ENCODE measurements around the gene SCAMP1.

The SCAMP1 gene

DNA sequence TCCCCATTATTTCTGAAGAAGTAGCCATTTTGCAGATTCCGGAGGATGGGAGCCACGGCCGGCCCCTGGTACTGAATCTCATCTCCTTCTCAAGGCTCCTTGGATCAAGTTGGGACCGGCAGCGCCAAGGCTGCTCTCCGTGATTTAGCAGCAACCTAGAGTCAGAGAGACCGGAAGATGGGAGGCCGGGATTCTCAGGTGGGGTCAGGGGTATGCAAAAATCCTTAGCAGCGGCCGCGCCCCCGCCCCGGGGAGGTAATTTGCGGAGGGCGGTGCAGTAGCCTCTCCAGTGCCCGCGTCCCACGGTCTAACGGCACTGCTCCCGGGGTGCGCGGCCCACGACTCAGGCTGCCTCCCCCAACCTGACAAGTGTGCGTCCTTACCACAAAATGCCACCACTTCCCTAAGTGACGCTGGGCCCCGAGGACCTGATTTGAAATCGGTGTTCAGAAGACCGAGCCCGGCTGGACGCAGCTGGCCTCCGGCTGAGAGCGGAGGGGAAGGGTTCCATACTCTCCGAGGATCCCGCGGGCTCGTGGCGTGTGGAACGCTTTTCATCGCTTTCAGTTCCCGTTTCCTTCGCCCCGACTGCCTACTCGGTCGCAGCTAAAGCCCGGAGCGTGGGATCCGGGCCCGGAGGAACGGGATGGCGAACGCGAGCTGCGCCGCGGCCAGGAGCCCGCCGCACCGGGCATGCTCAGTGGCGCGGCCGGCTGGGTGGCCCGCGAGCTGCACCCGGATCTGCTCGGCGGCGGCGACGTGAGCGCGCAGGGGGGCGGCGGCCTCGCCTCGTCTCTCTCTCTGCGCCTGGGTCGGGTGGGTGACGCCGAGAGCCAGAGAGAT is at the start of gene SCAMP1 (continued):
- 0 out of 2 replicates have a peak, but pooled peaks have one; percentile 18 for TF ChIP-seq ZNF148 (tag by site-specific recombination; IDR thresholded peaks at IDR 0.05; ENCODE audit: borderline replicate concordance)
- TF ChIP-seq GLIS2 (tag by site-specific recombination; IDR thresholded peaks at IDR 0.05) = peak; percentile 94
- TF ChIP-seq ZNF473 (tag by site-specific recombination; IDR thresholded peaks at IDR 0.05) = no peak
- peak; percentile 35; the same call in 1 of the 2 replicates for TF ChIP-seq PBX3 (CRISPR knock-in tag; IDR thresholded peaks at IDR 0.05)
- peak; percentile 2 for TF ChIP-seq ZNF510 (tag by site-specific recombination; IDR thresholded peaks at IDR 0.05; ENCODE audit: insufficient replicate concordance)
- TF ChIP-seq, protein P1, sequence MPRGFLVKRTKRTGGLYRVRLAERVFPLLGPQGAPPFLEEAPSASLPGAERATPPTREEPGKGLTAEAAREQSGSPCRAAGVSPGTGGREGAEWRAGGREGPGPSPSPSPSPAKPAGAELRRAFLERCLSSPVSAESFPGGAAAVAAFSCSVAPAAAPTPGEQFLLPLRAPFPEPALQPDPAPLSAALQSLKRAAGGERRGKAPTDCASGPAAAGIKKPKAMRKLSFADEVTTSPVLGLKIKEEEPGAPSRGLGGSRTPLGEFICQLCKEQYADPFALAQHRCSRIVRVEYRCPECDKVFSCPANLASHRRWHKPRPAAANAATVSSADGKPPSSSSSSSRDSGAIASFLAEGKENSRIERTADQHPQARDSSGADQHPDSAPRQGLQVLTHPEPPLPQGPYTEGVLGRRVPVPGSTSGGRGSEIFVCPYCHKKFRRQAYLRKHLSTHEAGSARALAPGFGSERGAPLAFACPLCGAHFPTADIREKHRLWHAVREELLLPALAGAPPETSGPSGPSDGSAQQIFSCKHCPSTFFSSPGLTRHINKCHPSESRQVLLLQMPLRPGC (tag by site-specific recombination; IDR thresholded peaks at IDR 0.05) = peak; percentile 30
- 0 out of 2 replicates have a peak, but pooled peaks have one; percentile 5 for TF ChIP-seq ZNF10 (tag by site-specific recombination; IDR thresholded peaks at IDR 0.05)
- peak; percentile 16; the same call in 1 of the 2 replicates for TF ChIP-seq SALL2 (tag by site-specific recombination; IDR thresholded peaks at IDR 0.05; ENCODE audit: borderline replicate concordance)
- no peak for TF ChIP-seq ZNF747 (tag by site-specific recombination; IDR thresholded peaks at IDR 0.05)
- no peak for TF ChIP-seq ZNF133 (tag by site-specific recombination; IDR thresholded peaks at IDR 0.05)
- peak; percentile 72 for TF ChIP-seq EGR2 (tag by site-specific recombination; IDR thresholded peaks at IDR 0.05; ENCODE audit: low read depth)
- peak; percentile 75 for TF ChIP-seq GLIS1 (tag by site-specific recombination; IDR thresholded peaks at IDR 0.05)
- TF ChIP-seq ZBTB17 (tag by site-specific recombination; IDR thresholded peaks at IDR 0.05) = peak; percentile 87
- peak; percentile 98 for TF ChIP-seq ZSCAN30 (tag by site-specific recombination; IDR thresholded peaks at IDR 0.05)
- 0 out of 2 replicates have a peak, but pooled peaks have one; percentile 16 for TF ChIP-seq ZNF843 (tag by site-specific recombination; IDR thresholded peaks at IDR 0.05)
- no peak for TF ChIP-seq HOXA7 (CRISPR knock-in tag; IDR thresholded peaks at IDR 0.05; ENCODE audit: borderline replicate concordance)
- peak; percentile 72 for TF ChIP-seq ZIC2 (tag by site-specific recombination; IDR thresholded peaks at IDR 0.05)
- peak; percentile 90 for TF ChIP-seq KLF9 (tag by site-specific recombination; IDR thresholded peaks at IDR 0.05; ENCODE audit: low read depth)

DNA sequence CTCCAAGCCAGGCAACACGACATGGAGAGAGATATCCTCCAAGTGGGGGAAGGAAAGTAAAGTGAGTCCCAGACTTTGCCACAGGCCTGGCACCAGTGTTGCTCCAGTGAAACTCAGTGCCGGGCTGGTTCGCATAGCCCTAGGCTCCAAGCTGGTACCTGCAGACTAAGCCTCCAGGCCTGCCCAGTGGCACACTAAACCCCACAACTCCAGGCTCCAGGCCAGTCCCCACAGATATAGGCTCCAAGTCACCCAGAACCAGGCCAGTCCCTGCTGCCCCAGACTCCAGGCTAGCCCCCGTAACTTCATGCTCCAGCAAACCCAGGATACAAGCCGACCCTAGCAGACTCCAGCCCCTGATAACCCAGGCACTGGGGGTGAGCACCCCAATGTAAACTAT is 42.9 kb upstream of the SCAMP1 start:
- CTCF ChIA-PET = no interaction called here
- POLR2A ChIA-PET = no interaction called here
- H3K4me1 ChIP-seq (ENCODE audit: control insufficient read depth, insufficient read depth, low read length) = no peaks in the 10 kb centered on the region
- H3K27ac ChIP-seq (ENCODE audit: extremely low read depth, low read depth, low read length) = no peak overlapping the region
- no peaks in the 10 kb centered on the region for H3K9me3 ChIP-seq (ENCODE audit: control insufficient read depth, insufficient read depth, low read depth, low read length)
- no peaks in the 10 kb centered on the region for H3K36me3 ChIP-seq (ENCODE audit: control insufficient read depth in 2 of 2, insufficient read depth in 1 of 2, low read length in 2 of 2)
- no peak overlapping the region for H3K4me3 ChIP-seq (ENCODE audit: low read depth, low read length)
- TF ChIP-seq IKZF3 (tag by site-specific recombination; IDR thresholded peaks at IDR 0.05) (no peak), OSR2 (tag by site-specific recombination; IDR thresholded peaks at IDR 0.05) (no peak), ZBTB8A (tag by site-specific recombination; IDR thresholded peaks at IDR 0.05) (no peak), ZXDB (tag by site-specific recombination; IDR thresholded peaks at IDR 0.05) (no peak), ZNF449 (tag by site-specific recombination; IDR thresholded peaks at IDR 0.05) (no peak), ZNF202 (tag by site-specific recombination; IDR thresholded peaks at IDR 0.05; ENCODE audit: borderline replicate concordance) (no peak), ZSCAN23 (tag by site-specific recombination; IDR thresholded peaks at IDR 0.05) (no peak), ZNF843 (tag by site-specific recombination; IDR thresholded peaks at IDR 0.05) (no peak), HOXD13 (CRISPR knock-in tag; IDR thresholded peaks at IDR 0.05; ENCODE audit: borderline replicate concordance) (no peak), HOXC10 (CRISPR knock-in tag; IDR thresholded peaks at IDR 0.05) (no peak), KLF1 (tag by site-specific recombination; IDR thresholded peaks at IDR 0.05) (no peak), ZNF48 (tag by site-specific recombination; IDR thresholded peaks at IDR 0.05) (no peak)
- TF ChIP-seq, protein P2, sequence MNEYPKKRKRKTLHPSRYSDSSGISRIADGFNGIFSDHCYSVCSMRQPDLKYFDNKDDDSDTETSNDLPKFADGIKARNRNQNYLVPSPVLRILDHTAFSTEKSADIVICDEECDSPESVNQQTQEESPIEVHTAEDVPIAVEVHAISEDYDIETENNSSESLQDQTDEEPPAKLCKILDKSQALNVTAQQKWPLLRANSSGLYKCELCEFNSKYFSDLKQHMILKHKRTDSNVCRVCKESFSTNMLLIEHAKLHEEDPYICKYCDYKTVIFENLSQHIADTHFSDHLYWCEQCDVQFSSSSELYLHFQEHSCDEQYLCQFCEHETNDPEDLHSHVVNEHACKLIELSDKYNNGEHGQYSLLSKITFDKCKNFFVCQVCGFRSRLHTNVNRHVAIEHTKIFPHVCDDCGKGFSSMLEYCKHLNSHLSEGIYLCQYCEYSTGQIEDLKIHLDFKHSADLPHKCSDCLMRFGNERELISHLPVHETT (tag by site-specific recombination; IDR thresholded peaks at IDR 0.05) = no peak
